ENCODE data around the gene UAP1L1. TPM values are rescaled to one million over a fixed set of nuclear protein-coding genes. Genes with fewer than 3 reads are reported as not detected.

UAP1L1 gene
- total and polyA plus RNA-seq, 9 of the 15 experiments (the other 6 are each of a cell fraction or from before 2014, with no cell fraction given): 0.20 to 8.6 (median 3.7) TPM

DNA sequence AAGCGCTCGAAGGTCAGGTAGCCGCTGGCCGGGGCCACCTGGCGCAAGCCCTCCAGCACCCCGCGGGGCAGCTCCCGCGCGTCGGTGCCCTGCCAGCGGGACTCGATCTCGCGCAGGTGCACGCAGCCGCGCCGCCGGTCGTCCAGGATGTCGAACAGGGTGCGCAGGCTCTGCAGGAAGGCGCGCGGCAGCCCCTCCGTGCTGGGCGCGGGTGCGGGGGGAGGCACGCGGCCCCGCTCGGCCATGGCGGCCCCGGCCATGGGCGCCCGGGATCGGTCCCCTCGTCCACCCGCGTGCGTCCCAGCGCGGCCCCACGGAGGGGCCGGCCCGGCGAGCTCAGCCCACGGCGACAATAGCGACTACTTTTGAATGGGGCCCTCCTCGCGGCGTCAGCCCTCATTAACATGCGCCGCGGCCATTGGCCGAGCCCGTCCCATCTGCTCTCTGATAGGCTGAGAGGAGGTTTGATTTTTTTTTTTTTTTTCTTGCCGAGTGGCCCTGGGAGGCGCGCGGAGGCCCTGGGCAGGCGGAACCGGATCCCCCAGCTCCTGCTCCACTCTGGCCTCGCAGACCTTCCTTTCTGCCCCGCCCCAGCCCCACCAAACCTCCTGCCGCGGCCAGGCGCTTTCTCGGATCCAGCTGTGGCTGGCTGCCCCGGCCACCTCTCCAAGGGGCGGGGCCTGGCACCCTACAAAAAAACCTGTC lies 7.0 kb upstream of the UAP1L1 start, which contains the start of gene SAPCD2 (continued):
- peak; percentile 90 for TF ChIP-seq RBFOX2 (IDR thresholded peaks at IDR 0.05; ENCODE audit: low read depth, low read length)
- peak in 1 of 2 experiments; percentile 25; a peak in 1 of 4 replicates for TF ChIP-seq SRF (CRISPR knock-in tag; IDR thresholded peaks at IDR 0.05)
- TF ChIP-seq, protein P1, sequence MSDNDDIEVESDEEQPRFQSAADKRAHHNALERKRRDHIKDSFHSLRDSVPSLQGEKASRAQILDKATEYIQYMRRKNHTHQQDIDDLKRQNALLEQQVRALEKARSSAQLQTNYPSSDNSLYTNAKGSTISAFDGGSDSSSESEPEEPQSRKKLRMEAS (CRISPR knock-in tag; IDR thresholded peaks at IDR 0.05): peak; percentile 87
- TF ChIP-seq NFYB (IDR thresholded peaks at IDR 0.05; ENCODE audit: extremely low read depth, insufficient read length): peak; percentile 51
- peak; percentile 36 to 48; a peak in 2 of 4 replicates for TF ChIP-seq SIN3A (IDR thresholded peaks at IDR 0.05; ENCODE audit: borderline replicate concordance in 2 of 2, control insufficient read depth in 1 of 2, low read depth in 2 of 2, low read length in 2 of 2)
- TF ChIP-seq, protein P2, sequence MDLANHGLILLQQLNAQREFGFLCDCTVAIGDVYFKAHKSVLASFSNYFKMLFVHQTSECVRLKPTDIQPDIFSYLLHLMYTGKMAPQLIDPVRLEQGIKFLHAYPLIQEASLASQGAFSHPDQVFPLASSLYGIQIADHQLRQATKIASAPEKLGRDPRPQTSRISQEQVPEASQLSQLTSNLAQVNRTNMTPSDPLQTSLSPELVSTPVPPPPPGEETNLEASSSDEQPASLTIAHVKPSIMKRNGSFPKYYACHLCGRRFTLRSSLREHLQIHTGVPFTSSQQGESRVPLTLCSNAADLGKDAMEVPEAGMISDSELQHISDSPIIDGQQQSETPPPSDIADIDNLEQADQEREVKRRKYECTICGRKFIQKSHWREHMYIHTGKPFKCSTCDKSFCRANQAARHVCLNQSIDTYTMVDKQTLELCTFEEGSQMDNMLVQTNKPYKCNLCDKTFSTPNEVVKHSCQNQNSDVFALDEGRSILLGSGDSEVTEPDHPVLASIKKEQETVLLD (IDR thresholded peaks at IDR 0.05): peak; percentile 49; the same call in 1 of the 2 replicates
- TF ChIP-seq KLF1 (tag; IDR thresholded peaks at IDR 0.05): no peak
- peak; percentile 72 for TF ChIP-seq ASH1L (IDR thresholded peaks at IDR 0.05; ENCODE audit: borderline replicate concordance, low read depth, partially characterized antibody)
- TF ChIP-seq NONO (IDR thresholded peaks at IDR 0.05; ENCODE audit: low read depth in 2 of 2, low read length in 1 of 2): peak in 1 of 2 experiments; percentile 72
- TF ChIP-seq FOXM1 (IDR thresholded peaks at IDR 0.05; ENCODE audit: low read depth): peak; percentile 85
- TF ChIP-seq FOXM1 (CRISPR knock-in tag; IDR thresholded peaks at IDR 0.05; ENCODE audit: low read depth): peak; percentile 61
- TF ChIP-seq NR2C1 (IDR thresholded peaks at IDR 0.05): no peak
- TF ChIP-seq NR2C1 (tag; IDR thresholded peaks at IDR 0.05): 0 out of 2 replicates have a peak, but pooled peaks have one; percentile 23
- no peak for TF ChIP-seq NBN (IDR thresholded peaks at IDR 0.05; ENCODE audit: low read depth)
- TF ChIP-seq, protein P3, sequence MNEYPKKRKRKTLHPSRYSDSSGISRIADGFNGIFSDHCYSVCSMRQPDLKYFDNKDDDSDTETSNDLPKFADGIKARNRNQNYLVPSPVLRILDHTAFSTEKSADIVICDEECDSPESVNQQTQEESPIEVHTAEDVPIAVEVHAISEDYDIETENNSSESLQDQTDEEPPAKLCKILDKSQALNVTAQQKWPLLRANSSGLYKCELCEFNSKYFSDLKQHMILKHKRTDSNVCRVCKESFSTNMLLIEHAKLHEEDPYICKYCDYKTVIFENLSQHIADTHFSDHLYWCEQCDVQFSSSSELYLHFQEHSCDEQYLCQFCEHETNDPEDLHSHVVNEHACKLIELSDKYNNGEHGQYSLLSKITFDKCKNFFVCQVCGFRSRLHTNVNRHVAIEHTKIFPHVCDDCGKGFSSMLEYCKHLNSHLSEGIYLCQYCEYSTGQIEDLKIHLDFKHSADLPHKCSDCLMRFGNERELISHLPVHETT (CRISPR knock-in tag; conservative IDR thresholded peaks at IDR 0.05 in 1 of 2, IDR thresholded peaks at IDR 0.05 in 1 of 2): peak in 1 of 2 experiments; percentile 68; a peak in 1 of 4 replicates
- TF ChIP-seq CBX8 (IDR thresholded peaks at IDR 0.05; ENCODE audit: borderline replicate concordance, extremely low read depth, low read depth, low read length, poor library complexity, severe bottlenecking): no peak
- no peak for TF ChIP-seq NR2C2 (CRISPR knock-in tag; IDR thresholded peaks at IDR 0.05)
- TF ChIP-seq NR2C2 (tag; IDR thresholded peaks at IDR 0.05): 0 out of 2 replicates have a peak, but pooled peaks have one; percentile 34
- TF ChIP-seq, protein P4, sequence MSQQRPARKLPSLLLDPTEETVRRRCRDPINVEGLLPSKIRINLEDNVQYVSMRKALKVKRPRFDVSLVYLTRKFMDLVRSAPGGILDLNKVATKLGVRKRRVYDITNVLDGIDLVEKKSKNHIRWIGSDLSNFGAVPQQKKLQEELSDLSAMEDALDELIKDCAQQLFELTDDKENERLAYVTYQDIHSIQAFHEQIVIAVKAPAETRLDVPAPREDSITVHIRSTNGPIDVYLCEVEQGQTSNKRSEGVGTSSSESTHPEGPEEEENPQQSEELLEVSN (IDR thresholded peaks at IDR 0.05; ENCODE audit: borderline replicate concordance in 1 of 2, extremely low read depth in 1 of 2, insufficient read depth in 1 of 2, insufficient read length in 1 of 2, low read depth in 1 of 2, low read length in 1 of 2, poor library complexity in 1 of 2, severe bottlenecking in 1 of 2): peak in 1 of 2 experiments; percentile 89
- TF ChIP-seq CREM (IDR thresholded peaks at IDR 0.05; ENCODE audit: low read depth): peak; percentile 67
- TF ChIP-seq POLR2G (IDR thresholded peaks at IDR 0.05; ENCODE audit: low read depth, low read length): peak; percentile 94
- TF ChIP-seq ZEB2 (IDR thresholded peaks at IDR 0.05): no peak

All from K562 (cell line).